Endothelial cell of umbilical vein (primary cell): ENCODE measurements around the gene RBM47. TPM values are rescaled to one million over a fixed set of nuclear protein-coding genes. Genes with fewer than 3 reads are reported as not detected.

Experiments used
- BruUV-seq: library from RNA; stranded (reverse); fragments of 400-500 nt; replicated peaks from 2 replicates; lab custom pipeline; 2021; lab: Mats Ljungman, UMichigan
- CTCF ChIA-PET: fragments of 300-600, 350-600 bp; sonication (Branson Sonifier 250); formaldehyde crosslinking; loops from one replicate; lab custom pipeline; 2021; ENCODE audit warnings: antibody characterized with exemption, inconsistent platforms; lab: Charles Lee
- POLR2A ChIA-PET: fragments of 300-600, 350-600 bp; sonication (Branson Sonifier 250); formaldehyde crosslinking; loops from one replicate; lab custom pipeline; 2021; ENCODE audit warnings: antibody characterized with exemption, inconsistent platforms; lab: Charles Lee
- DNase-seq: peaks from one replicate; pipeline ENCODE4 v3.0.0-alpha.2; 2011; ENCODE audit warnings: low read depth, low spot score
- FAIRE-seq: peaks from 2 replicates; lab custom pipeline; 2011; peaks lifted over from hg19 to GRCh38; lab: Jason Lieb, UNC
- H2AFZ ChIP-seq: 2 replicates; pipeline ENCODE4 v1.6.0; 2012; ENCODE audit warnings: low read depth, low read length, control low read depth, inconsistent platforms
- H3K27ac ChIP-seq: 2 replicates; pipeline ENCODE4 v1.5.1; 2011; ENCODE audit warnings: low read depth, mild to moderate bottlenecking, control low read depth, low read length, moderate library complexity; ENCODE audit not compliant: insufficient read depth
- H3K27me3 ChIP-seq, 2 experiments: 2 replicates each; pipeline versions ENCODE4 v1.6.0 to v1.6.1; 2011; ENCODE audit warnings: low read length in 2 of 2, mixed read lengths in 1 of 2; ENCODE audit not compliant: control insufficient read depth in 2 of 2, insufficient read depth in 2 of 2
- H3K36me3 ChIP-seq, 2 experiments: 2 replicates in 1 of 2; 3 replicates in 1 of 2; pipeline ENCODE4 v1.5.1; 2011; ENCODE audit warnings: low read length in 2 of 2, mild to moderate bottlenecking in 1 of 2, moderate library complexity in 1 of 2; ENCODE audit not compliant: control insufficient read depth in 2 of 2, insufficient read depth in 2 of 2; ENCODE audit errors: extremely low read depth in 1 of 2
- H3K4me1 ChIP-seq: 3 replicates; pipeline ENCODE4 v1.5.1; 2011; ENCODE audit warnings: mild to moderate bottlenecking, low read length; ENCODE audit not compliant: control insufficient read depth, insufficient read depth; ENCODE audit errors: extremely low read depth
- H3K4me2 ChIP-seq: 2 replicates; pipeline ENCODE4 v1.6.1; 2011; ENCODE audit warnings: low read length, control low read depth, mixed read lengths; ENCODE audit not compliant: insufficient read depth
- H3K4me3 ChIP-seq, 3 experiments: fragments of 200-600 bp in 1 of 3; sonication (generic), shearing (Covaris generic) in 1 of 3; replicated peaks in 1 of 3; 2 replicates each; pipeline ENCODE4 v1.5.1; 2011 to 2016; ENCODE audit warnings: control low read depth in 3 of 3, low read length in 3 of 3, mild to moderate bottlenecking in 2 of 3, inconsistent platforms in 1 of 3, low read depth in 1 of 3, moderate library complexity in 1 of 3; ENCODE audit not compliant: insufficient read depth in 1 of 3
- H3K79me2 ChIP-seq: 2 replicates; pipeline ENCODE4 v1.6.0; 2012; ENCODE audit warnings: low read length, inconsistent platforms; ENCODE audit not compliant: control insufficient read depth, insufficient read depth
- H3K9ac ChIP-seq: replicated peaks from 2 replicates; pipeline ENCODE3; 2011; ENCODE audit warnings: low read length, control low read depth; ENCODE audit not compliant: insufficient read depth; ENCODE audit errors: extremely low read depth
- H3K9me1 ChIP-seq: replicated peaks from 3 replicates; pipeline ENCODE4 v1.6.0; 2011; ENCODE audit warnings: mild to moderate bottlenecking, low read length; ENCODE audit not compliant: control insufficient read depth, insufficient read depth; ENCODE audit errors: extremely low read depth
- H3K9me3 ChIP-seq: replicated peaks from 2 replicates; pipeline ENCODE4 v1.5.1; 2012; ENCODE audit warnings: low read length, inconsistent platforms; ENCODE audit not compliant: control insufficient read depth, insufficient read depth
- H4K20me1 ChIP-seq: replicated peaks from 2 replicates; pipeline ENCODE3; 2011; ENCODE audit warnings: mild to moderate bottlenecking, low read length; ENCODE audit not compliant: control insufficient read depth, insufficient read depth; ENCODE audit errors: extremely low read depth
- CTCF ChIP-seq, 2 donors: IDR thresholded peaks; 1 replicate in 1 of 2; 2 replicates in 1 of 2; pipeline ENCODE4 v1.5.1; 2011; ENCODE audit warnings: low read length in 2 of 2, mild to moderate bottlenecking in 2 of 2, moderate library complexity in 2 of 2, control low read depth in 1 of 2, inconsistent platforms in 1 of 2, low read depth in 1 of 2; ENCODE audit not compliant: insufficient read depth in 1 of 2; ENCODE audit errors: extremely low read depth in 1 of 2
- EZH2 ChIP-seq: IDR thresholded peaks from 2 replicates; pipeline ENCODE4 v1.6.1; 2012; ENCODE audit warnings: borderline replicate concordance, low read depth, mild to moderate bottlenecking, moderate library complexity, low read length, inconsistent platforms; ENCODE audit not compliant: severe bottlenecking
- GATA2 ChIP-seq: IDR thresholded peaks from 2 replicates; pipeline ENCODE4 v1.7.0; 2011; ENCODE audit warnings: low read depth, mild to moderate bottlenecking, moderate library complexity, mixed read lengths, low read length; ENCODE audit not compliant: insufficient read length, insufficient read depth
- JUN ChIP-seq: IDR thresholded peaks from 2 replicates; pipeline ENCODE4 v1.6.1; 2011; ENCODE audit warnings: borderline replicate concordance, low read depth; ENCODE audit not compliant: insufficient read length, insufficient read depth
- MAX ChIP-seq: IDR thresholded peaks from 2 replicates; pipeline ENCODE4 v1.6.1; 2011; ENCODE audit not compliant: insufficient read depth, insufficient read length
- MYC ChIP-seq: IDR thresholded peaks from one replicate; pipeline ENCODE4 v1.6.1; 2011; ENCODE audit warnings: mild to moderate bottlenecking, low read depth, low read length
- POLR2A ChIP-seq: IDR thresholded peaks from 2 replicates; pipeline ENCODE4 v1.6.1; 2012; ENCODE audit warnings: low read depth, mild to moderate bottlenecking, control low read depth, low read length
- POLR2AphosphoS5 ChIP-seq: IDR thresholded peaks from 2 replicates; pipeline ENCODE4 v1.6.1; 2012; ENCODE audit warnings: low read depth, mild to moderate bottlenecking, control low read depth, low read length, moderate library complexity; ENCODE audit not compliant: insufficient read depth
- dilution Hi-C: fragments of 300-500 bp; cut with MboI; formaldehyde crosslinking; loops from one replicate; pipeline ENCODE4 v1.15.0; 2019; ENCODE audit warnings: low sequenced_read_pairs; ENCODE audit not compliant: extremely low pct_ligation_motif_present
- intact Hi-C: fragments of 100-400 bp; cut with micrococcal nuclease; formaldehyde crosslinking; loops from one replicate; pipeline ENCODE4 v1.10.0; 2022
- polyA plus RNA-seq, 4 experiments: library from polyadenylated mRNA; depleted of rRNA in 3 of 4; stranded (reverse) in 3 of 4; unstranded in 1 of 4; fragments of >200 nt; gene quantifications; 2 replicates each; pipeline versions ENCODE4 v1.2.1 to v1.2.3, GENCODE V29; 2011 to 2012; ENCODE audit warnings: missing spikeins in 1 of 4
- total RNA-seq: library from RNA; stranded (reverse); gene quantifications from 2 replicates; pipeline ENCODE4 v1.2.3, GENCODE V29; 2021

The RBM47 gene
- total and polyA plus RNA-seq, 2 donors (not counting 3 experiments of a cell fraction or from before 2014, with no cell fraction given) = not detected

DNA sequence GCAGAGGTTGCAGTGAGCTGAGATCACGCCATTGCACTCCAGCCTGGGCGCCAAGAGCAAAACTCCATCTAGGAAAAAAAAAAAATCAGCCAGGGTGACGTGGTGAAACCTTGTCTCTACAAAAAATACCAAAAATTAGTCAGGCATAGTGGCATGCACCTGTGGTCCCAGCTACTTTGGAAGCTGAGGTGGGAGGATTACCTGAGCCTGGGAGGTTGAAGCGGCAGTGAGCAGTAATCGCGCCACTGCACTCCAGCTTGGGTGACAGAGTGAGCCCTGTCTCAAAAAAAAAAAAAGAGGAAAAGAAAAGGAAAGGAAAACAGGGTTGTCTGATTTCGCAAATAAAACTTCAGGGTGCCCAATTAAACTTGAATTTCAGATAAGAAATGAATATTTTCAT is 106.1 kb downstream of the RBM47 start:
- H3K27ac ChIP-seq = no peak overlapping the region
- FAIRE-seq = no peak
- no peaks in the 10 kb centered on the region for H3K79me2 ChIP-seq
- no peak overlapping the region for H2AFZ ChIP-seq
- no peaks in the 10 kb centered on the region for H4K20me1 ChIP-seq
- no peak overlapping the region for H3K4me2 ChIP-seq
- H3K4me1 ChIP-seq = no peaks in the 10 kb centered on the region
- intact Hi-C loops = no loop called here
- H3K9ac ChIP-seq = no peak overlapping the region
- no peak for TF ChIP-seq MYC
- no peak for TF ChIP-seq CTCF (IDR thresholded peaks at IDR 0.05; ENCODE audit: extremely low read depth in 1 of 2, insufficient read depth in 1 of 2, low read depth in 1 of 2, low read length in 2 of 2)
- no peak for TF ChIP-seq GATA2
- TF ChIP-seq MAX = no peak
- TF ChIP-seq POLR2AphosphoS5 = no peak
- no peak for TF ChIP-seq JUN
- TF ChIP-seq EZH2 = no peak
- no peak for TF ChIP-seq POLR2A
- dilution Hi-C loops = no loop called here
- no peak for DNase-seq
- H3K4me3 ChIP-seq = no peak overlapping the region
- no peaks in the 10 kb centered on the region for H3K9me3 ChIP-seq
- BruUV-seq = no TSS peak
- H3K36me3 ChIP-seq = no peaks in the 10 kb centered on the region
- H3K27me3 ChIP-seq = no peaks in the 10 kb centered on the region
- ChIA-PET POLR2A (no interaction called here), CTCF (interaction anchor here (1.5 kb wide), 1 partner anchor 10 kb away, joined by 3 read pairs; no protein-coding TSS in a partner anchor)
- H3K9me1 ChIP-seq = no peaks in the 10 kb centered on the region
